Erythroblast (primary cell): Measurements from ENCODE around the gene ALAS1.

Experiments used
- GATA1 ChIP-seq: IDR thresholded peaks from 2 replicates; pipeline ENCODE4 v1.6.1; 2011; ENCODE audit warnings: low read depth, mild to moderate bottlenecking, control low read depth, low read length, moderate library complexity
- POLR2A ChIP-seq: IDR thresholded peaks from 2 replicates; pipeline ENCODE4 v1.6.1; 2011; ENCODE audit warnings: mild to moderate bottlenecking, low read length

- TF ChIP-seq POLR2A (no peak), GATA1 (no peak)
Measured at GRCh38 chr3:52196977-52197376, 983 bp upstream of the ALAS1 start.
